ENCODE results near the gene GLTP.

The GLTP gene

DNA sequence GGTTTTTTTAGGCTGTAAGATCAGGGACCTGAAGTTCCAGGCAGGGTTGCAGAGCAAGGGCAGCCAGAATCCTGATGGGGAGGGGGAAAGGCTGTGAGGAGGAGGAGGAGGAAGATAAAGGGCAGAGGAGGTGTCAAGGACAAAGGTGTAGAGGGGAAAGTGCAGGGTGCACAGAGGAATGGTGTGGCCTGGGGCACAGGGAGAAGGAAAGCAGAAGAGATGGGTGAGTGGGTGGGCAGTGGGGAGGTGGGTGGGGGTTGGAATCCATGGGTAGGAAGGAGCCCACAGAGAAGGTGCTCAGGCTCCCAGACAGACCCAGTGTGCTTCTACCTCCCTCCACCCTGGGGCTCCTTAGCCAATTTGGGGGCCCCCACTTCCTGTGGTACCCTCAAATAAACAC lies 58.4 kb downstream of the GLTP start:
- Mint-ChIP-seq H3K36me3 (no peaks in the 10 kb centered on the region), H3K27me3 (peaks cover 11 to 20% of the 10 kb centered on the region in 2 donors), H3K4me1 (no peaks in the 10 kb centered on the region), H3K27ac (no peak overlapping the region), H3K4me3 (no peak overlapping the region), H3K9me3 (no peaks in the 10 kb centered on the region)
- no peak for ATAC-seq (replicated peaks)
- no peak for DNase-seq

DNA sequence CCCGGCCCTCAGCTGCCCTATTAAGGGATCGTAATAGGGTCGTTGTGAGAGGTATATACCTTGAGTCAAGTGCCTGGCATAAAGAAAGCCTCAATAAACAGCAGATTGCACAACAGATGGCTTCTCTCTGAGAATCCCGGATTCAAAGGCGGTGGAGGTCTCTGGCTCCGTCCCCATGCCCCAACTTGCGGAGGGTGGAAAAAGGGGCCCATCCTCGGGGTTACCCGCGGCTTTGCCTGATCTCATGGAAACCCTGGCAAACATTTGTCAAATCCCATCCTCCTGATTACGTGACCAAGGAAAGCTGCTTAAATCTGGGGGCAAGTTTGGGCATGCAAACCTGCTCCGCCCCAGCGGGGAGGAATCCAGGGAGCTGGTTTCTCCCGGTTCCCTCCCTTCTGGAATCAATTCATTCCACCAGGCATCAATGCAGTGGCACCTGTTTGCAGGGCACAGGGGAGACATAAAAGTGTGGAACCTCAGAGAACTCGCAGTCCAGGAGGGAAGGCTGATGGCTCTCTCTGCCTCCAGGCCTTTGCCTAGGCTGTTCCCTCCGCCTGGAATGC lies 59.4 kb downstream of the GLTP start:
- Mint-ChIP-seq H3K27ac (no peak overlapping the region), H3K36me3 (no peaks in the 10 kb centered on the region), H3K4me3 (no peak overlapping the region), H3K9me3 (no peaks in the 10 kb centered on the region), H3K27me3 (peaks cover 11 to 20% of the 10 kb centered on the region in 2 donors), H3K4me1 (no peaks in the 10 kb centered on the region)
- ATAC-seq (replicated peaks) (no peak), DNase-seq (no peak)

DNA sequence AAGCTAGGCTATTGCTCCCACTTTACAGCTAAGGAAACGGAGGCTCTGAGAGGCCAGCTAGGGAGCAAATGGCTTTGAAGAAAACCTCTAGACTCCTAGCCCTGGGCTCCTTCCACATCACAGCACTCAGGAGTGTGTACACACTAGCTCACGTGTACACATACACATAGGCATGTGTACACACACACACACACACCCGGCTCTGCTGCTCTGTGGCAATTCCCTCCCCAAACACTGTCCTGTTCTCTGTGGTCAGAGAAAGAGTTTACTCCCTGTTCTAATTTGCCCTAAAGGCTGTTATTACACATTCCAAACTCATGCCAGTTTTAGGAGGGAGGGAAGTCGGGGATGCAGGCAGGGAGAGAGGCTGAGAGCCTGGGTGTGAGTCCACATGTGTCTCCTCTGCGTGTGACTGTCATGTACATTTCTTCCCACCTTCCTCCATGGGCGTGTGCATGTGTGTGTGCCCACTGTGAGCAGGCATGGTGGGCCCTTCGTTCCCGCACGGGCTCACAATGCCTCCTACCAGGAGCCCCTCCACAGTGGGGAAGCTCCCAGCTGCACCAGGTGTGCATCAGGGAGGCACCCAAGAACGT lies 61.3 kb downstream of the GLTP start:
- Mint-ChIP-seq H3K4me1 (no peaks in the 10 kb centered on the region), H3K27me3 (peaks cover 4 to 20% of the 10 kb centered on the region in 2 donors), H3K4me3 (no peak overlapping the region), H3K27ac (no peak overlapping the region), H3K36me3 (no peaks in the 10 kb centered on the region), H3K9me3 (no peaks in the 10 kb centered on the region)
- DNase-seq (no peak), ATAC-seq (replicated peaks) (no peak)

- ATAC-seq (replicated peaks), result no peak
- Mint-ChIP-seq H3K4me1 (no peaks in the 10 kb centered on the region), H3K9me3 (no peaks in the 10 kb centered on the region), H3K27me3 (peaks cover 4 to 18% of the 10 kb centered on the region in 2 donors), H3K36me3 (no peaks in the 10 kb centered on the region), H3K4me3 (no peak overlapping the region), H3K27ac (no peak overlapping the region)
- no peak for DNase-seq
These were observed 62.1 kb downstream of the GLTP start for GRCh38 chr12:109818253-109818652.

DNA sequence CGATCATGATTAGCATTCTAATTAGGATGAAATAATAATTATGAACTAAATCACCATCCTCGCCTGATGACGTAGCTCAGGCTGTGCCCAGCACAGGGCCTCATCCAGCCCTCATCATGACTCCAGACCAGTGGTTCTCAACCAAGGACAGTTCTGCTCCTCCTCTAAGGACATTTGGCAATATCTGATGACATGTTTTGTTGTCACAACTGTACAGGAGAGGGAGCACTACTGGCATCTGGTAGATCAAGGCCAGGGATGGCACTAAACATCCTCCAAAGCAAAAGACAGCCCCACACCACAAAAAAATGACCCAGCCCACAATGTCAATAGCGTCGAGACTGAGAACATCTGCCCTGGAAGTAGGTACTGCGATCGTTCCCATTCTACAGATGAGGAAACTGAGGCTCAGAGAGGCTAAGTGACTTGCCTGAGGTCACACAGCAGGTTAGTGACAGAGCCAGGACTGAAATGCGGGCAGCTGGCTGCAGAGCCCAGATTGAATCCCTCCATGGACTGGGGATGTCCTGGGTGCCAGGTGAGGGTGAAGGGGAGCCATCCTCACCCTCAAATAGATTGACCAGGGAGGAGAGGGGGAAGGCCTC lies 62.6 kb downstream of the GLTP start:
- peaks cover 4 to 16% of the 10 kb centered on the region in 2 donors for H3K27me3 Mint-ChIP-seq
- H3K9me3 Mint-ChIP-seq, result no peaks in the 10 kb centered on the region
- no peak overlapping the region for H3K27ac Mint-ChIP-seq
- no peak for DNase-seq
- no peak overlapping the region for H3K4me3 Mint-ChIP-seq
- ATAC-seq (replicated peaks), result no peak
- no peaks in the 10 kb centered on the region for H3K36me3 Mint-ChIP-seq
- H3K4me1 Mint-ChIP-seq, result no peaks in the 10 kb centered on the region

DNA sequence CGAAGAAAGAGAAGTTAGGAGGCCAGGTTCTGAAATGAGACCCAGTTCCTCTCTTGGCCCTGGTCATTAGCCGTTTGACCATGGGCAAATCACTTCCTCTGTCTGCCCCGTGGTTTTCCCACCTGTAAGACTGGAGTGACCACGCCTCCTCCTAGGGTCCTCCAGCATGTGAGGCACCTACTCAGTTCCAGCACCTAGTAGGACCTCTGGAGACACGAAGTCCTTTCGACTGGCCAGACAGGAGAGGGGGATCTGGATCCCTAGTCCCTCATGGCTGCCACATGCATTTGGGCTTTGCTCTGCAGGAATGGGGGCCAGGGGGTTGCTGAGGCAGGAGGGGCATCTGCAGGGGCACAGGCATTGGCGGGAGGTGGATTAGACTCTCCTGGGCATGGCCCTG lies 63.5 kb downstream of the GLTP start:
- H3K4me1 Mint-ChIP-seq, result no peaks in the 10 kb centered on the region
- peaks cover 3 to 11% of the 10 kb centered on the region in 2 donors for H3K27me3 Mint-ChIP-seq
- no peak for DNase-seq
- H3K36me3 Mint-ChIP-seq, result no peaks in the 10 kb centered on the region
- no peaks in the 10 kb centered on the region for H3K9me3 Mint-ChIP-seq
- no peak overlapping the region for H3K27ac Mint-ChIP-seq
- no peak overlapping the region for H3K4me3 Mint-ChIP-seq
- ATAC-seq (replicated peaks), result no peak

DNA sequence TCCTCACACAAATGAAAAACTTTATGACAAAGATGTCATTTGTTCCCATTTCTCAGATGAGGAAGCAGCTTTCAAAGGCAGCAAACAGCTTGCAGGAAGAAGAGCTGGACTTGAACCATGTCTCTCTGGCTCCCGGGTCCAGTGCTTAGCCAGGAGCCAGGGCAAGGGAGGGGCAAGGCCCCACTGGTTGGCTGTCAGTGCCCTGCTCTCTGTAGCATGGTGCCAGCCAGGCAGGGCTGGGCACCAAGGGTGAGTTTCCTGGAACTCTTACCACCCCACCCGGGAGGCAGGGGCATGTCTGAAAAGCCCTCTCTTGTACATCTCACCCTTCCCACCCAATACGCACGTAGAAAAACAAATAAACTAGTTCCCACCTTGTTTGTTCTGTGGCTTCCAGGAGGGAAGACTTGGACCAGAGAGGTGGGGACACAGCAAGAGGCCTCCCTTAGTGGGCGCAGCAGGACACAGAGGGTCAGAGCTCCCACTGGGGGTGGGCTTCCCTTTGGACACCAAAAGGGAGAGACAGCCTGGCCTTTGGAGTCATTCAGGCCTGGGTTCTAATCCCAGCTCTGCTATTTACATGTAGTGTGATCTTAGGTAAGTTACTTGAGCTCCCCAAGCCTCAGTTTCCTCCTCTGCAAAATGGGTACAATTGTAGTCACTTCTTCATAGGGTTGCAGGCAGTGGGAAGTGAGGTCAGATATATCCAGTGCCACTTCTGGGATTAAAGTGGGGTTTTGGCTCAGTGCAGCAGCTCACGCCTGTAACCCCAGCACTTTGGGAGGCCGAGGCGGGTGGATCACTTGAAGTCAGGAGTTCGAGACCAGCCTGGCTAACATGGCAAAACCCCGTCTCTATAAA lies 64.4 kb downstream of the GLTP start:
- DNase-seq, result no peak
- ATAC-seq (replicated peaks), result no peak
- Mint-ChIP-seq H3K27ac (no peak overlapping the region), H3K27me3 (peaks cover 0 to 7% of the 10 kb centered on the region in 2 donors), H3K9me3 (no peaks in the 10 kb centered on the region), H3K36me3 (no peaks in the 10 kb centered on the region), H3K4me1 (no peaks in the 10 kb centered on the region), H3K4me3 (no peak overlapping the region)

DNA sequence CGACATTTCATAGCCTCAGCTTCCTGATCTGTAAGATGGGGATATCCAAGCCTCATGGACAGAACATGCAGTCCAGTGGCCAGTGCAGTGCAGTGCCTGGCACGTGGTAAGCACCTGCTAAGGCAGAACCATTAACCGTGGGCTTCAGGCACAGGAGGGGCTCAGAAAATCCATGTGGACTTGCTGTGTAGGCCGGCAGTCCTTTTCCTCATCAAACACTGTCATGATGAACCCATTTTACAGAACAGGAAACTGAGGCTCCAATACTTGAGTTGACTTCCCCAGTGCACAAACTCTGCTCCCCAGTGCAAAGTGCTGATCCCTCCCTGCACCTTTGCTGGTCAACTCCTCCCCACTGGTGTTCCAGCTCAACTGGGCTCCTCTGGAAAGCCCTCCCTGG lies 65.1 kb downstream of the GLTP start:
- Mint-ChIP-seq H3K36me3 (no peaks in the 10 kb centered on the region), H3K4me3 (no peak overlapping the region), H3K27ac (no peak overlapping the region), H3K4me1 (no peaks in the 10 kb centered on the region), H3K9me3 (no peaks in the 10 kb centered on the region), H3K27me3 (peaks cover 0 to 6% of the 10 kb centered on the region in 2 donors)
- ATAC-seq (replicated peaks), result no peak
- no peak for DNase-seq

DNA sequence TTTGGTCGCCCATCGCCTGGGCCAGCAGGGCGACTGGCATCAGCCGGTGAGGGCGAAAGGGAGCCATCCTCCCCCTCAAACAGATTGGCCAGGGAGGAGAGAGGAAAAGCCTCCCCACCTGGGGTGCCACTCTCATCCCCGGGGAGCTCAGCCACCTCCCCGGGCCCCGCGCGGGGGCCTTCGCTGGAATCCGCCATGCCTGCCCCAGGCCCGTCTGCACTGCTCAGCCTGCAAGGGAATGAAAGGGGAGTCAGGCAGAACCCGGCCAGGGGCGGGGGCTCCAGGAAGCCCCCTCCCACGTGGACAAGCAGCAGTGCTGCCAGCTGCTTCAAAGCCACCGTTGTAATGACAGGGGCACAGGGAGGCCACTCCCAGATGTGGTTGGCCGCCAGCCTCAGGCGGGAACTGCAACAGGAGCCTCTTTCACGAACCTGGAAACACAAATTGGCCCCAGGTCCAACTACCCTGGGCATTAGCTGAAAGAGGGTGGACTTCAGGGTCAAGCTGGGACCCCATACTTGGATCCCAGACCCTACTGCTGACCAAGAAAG lies 65.7 kb downstream of the GLTP start:
- DNase-seq (no peak), ATAC-seq (replicated peaks) (no peak)
- Mint-ChIP-seq H3K4me1 (no peaks in the 10 kb centered on the region), H3K36me3 (no peaks in the 10 kb centered on the region), H3K4me3 (no peak overlapping the region), H3K9me3 (no peaks in the 10 kb centered on the region), H3K27me3 (peaks cover 0 to under 1% of the 10 kb centered on the region in 2 donors), H3K27ac (no peak overlapping the region)

DNA sequence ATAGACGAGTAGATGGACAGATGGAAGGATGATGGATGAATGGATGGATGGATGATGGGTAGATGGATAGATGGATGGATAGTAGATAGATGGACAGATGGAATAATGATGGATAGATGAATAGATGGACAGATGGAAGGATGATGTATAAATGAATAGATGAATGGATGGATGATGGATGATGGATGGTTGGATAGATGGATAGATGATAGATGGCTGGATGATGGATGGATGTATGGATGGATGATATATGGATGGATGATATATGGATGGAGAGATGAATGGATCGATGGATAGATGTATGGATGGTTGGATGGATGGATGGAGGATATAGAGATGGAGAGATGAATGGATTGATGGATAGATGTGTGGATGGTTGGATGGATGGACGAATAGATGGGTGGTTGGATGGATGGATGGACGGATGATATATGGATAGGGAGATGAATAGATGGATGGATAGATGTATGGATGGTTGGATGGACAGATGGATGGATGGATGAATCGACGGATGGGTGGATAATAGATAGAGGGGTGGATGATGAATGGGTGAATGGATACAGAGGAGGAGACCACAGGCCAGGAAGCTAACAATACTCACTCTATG lies 66.4 kb downstream of the GLTP start:
- Mint-ChIP-seq H3K27ac (no peak overlapping the region), H3K36me3 (no peaks in the 10 kb centered on the region), H3K4me3 (no peak overlapping the region), H3K27me3 (no peaks in the 10 kb centered on the region), H3K9me3 (no peaks in the 10 kb centered on the region), H3K4me1 (no peaks in the 10 kb centered on the region)
- DNase-seq (no peak), ATAC-seq (replicated peaks) (no peak)

DNA sequence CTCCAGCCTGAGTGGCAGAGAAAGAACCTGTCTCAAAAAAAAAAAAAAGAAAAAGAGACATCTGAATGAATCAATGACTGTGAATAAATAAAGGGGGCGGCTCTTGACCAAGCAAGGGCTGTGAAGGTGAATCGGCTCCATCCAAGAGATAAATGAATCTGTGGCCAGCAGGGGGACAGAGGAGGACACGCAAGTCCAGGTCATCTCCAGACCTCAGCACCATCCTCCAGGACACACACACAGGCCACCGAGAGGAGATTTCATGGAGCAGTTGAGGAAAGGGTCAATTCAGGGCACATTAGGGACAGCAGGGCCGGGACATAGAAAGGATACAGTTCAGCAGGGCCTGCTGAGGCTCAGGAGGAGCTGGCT lies 68.7 kb downstream of the GLTP start:
- H3K9me3 Mint-ChIP-seq, result no peaks in the 10 kb centered on the region
- no peaks in the 10 kb centered on the region for H3K36me3 Mint-ChIP-seq
- DNase-seq (no peak), ATAC-seq (replicated peaks) (no peak)
- H3K4me1 Mint-ChIP-seq, result no peaks in the 10 kb centered on the region
- no peaks in the 10 kb centered on the region for H3K27me3 Mint-ChIP-seq
- H3K4me3 Mint-ChIP-seq, result no peak overlapping the region
- no peak overlapping the region for H3K27ac Mint-ChIP-seq

- Mint-ChIP-seq H3K36me3 (no peaks in the 10 kb centered on the region), H3K27ac (no peak overlapping the region), H3K4me1 (no peaks in the 10 kb centered on the region), H3K4me3 (no peak overlapping the region), H3K27me3 (no peaks in the 10 kb centered on the region), H3K9me3 (no peaks in the 10 kb centered on the region)
- no peak for DNase-seq
- no peak for ATAC-seq (replicated peaks)
These were observed 69.3 kb downstream of the GLTP start for GRCh38 chr12:109810954-109811623.

DNA sequence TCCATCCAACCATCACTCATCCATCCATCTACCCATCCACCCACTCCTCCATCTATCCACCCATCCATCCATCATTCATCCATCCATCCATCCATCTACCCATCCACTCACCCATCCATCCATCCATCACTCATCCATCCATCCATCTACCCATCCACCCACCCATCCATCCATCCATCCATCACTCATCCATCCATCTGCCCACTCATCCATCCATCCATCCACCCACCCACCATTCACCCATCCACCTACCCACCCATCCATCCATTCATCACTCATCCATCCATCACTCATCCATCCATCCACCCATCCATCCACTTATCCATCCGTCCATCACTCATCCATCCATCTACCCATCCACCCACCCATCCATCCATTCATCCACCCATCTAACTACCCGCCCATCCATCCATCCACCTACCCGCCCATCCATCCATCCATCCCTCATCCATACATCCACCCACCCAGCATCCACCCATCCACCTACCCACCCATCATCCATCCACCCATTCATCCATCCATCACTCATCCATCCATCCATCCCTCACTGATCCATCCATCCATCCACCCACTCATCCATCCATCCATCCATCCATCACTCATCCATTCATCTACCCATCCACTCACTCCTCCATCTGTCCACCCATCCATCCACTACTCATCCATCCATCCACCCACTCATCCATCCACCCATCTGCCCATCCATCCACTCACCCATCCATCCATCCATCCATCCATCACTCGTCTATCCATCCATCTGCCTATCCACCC lies 71.3 kb downstream of the GLTP start:
- Mint-ChIP-seq H3K27me3 (no peaks in the 10 kb centered on the region), H3K9me3 (no peaks in the 10 kb centered on the region), H3K36me3 (no peaks in the 10 kb centered on the region), H3K4me3 (no peak overlapping the region), H3K4me1 (peaks cover 0 to 2% of the 10 kb centered on the region in 2 donors), H3K27ac (no peak overlapping the region)
- ATAC-seq (replicated peaks) (no peak), DNase-seq (no peak)

All from stimulated activated naive B cell treated with anti-CD40 and anti-IgM and Interleukin-4, amounts not matched to agents 10 μg/mL and 1 μg/mL and 100 μg/mL, for 72 hours (primary cell).